Measurements from ENCODE around the gene C9orf43. TPM values are rescaled to one million over a fixed set of nuclear protein-coding genes. Genes with fewer than 3 reads are reported as not detected.
A peak's percentile ranks its signal among the peaks of the same experiment; 100 is the strongest.
"Not testable (repeated sequence)": the region's sequence is repeated elsewhere in the genome, so short reads cannot be mapped to it uniquely, and the experiment has no call there.

C9orf43 gene
- polyA plus RNA-seq, 3 donors: 0.88 to 1.2 (median 1.0) TPM

GRCh38 chr9:113380869-113381378 is 29.6 kb upstream of the C9orf43 start:
- DNase-seq: no peak

- DNase-seq: not testable (repeated sequence)
Measured at GRCh38 chr9:113381441-113381840, 29.1 kb upstream of the C9orf43 start.

GRCh38 chr9:113381909-113382411 is 28.6 kb upstream of the C9orf43 start:
- DNase-seq: peak; percentile 58

GRCh38 chr9:113386571-113387393 is 23.8 kb upstream of the C9orf43 start:
- no peak for DNase-seq

GRCh38 chr9:113387560-113388230 is 22.9 kb upstream of the C9orf43 start:
- DNase-seq: peak; percentile 17

- no peak for DNase-seq
Measured at GRCh38 chr9:113388833-113389232, 21.7 kb upstream of the C9orf43 start.

- DNase-seq: no peak
Measured at GRCh38 chr9:113389451-113389850, 21.1 kb upstream of the C9orf43 start.

- no peak for DNase-seq
Measured at GRCh38 chr9:113390192-113390960, 20.2 kb upstream of the C9orf43 start.

GRCh38 chr9:113391917-113392316 is 18.6 kb upstream of the C9orf43 start:
- DNase-seq: no peak

GRCh38 chr9:113393281-113393680 is 17.3 kb upstream of the C9orf43 start:
- no peak for DNase-seq

GRCh38 chr9:113395000-113395861 is 15.3 kb upstream of the C9orf43 start:
- no peak for DNase-seq

- DNase-seq: no peak
Measured at GRCh38 chr9:113397203-113397631, 13.3 kb upstream of the C9orf43 start.

- DNase-seq: no peak
Measured at GRCh38 chr9:113398796-113399195, 11.8 kb upstream of the C9orf43 start.

GRCh38 chr9:113399646-113400200 is 10.8 kb upstream of the C9orf43 start:
- DNase-seq: no peak

GRCh38 chr9:113401027-113401792 is 9.3 kb upstream of the C9orf43 start, which contains the start of gene ALAD:
Gene ALAD (minus strand): TSS chr9:113401284. CDS start chr9:113393559, 7,725 bp downstream.
- peak; percentile 99 for DNase-seq

- no peak for DNase-seq
Measured at GRCh38 chr9:113403646-113404045, 6.9 kb upstream of the C9orf43 start.

- not testable (repeated sequence) for DNase-seq
Measured at GRCh38 chr9:113406353-113406752, 4.2 kb upstream of the C9orf43 start.

GRCh38 chr9:113406873-113407511 is 3.6 kb upstream of the C9orf43 start:
- DNase-seq: peak; percentile 64

GRCh38 chr9:113409481-113409880 is 1.1 kb upstream of the C9orf43 start:
- DNase-seq: no peak

Measured in renal pelvis (tissue), 4 donors.